GM19023 (cell line): ENCODE data around the gene GPR183.
"Not testable (repeated sequence)": the region's sequence is repeated elsewhere in the genome, so short reads cannot be mapped to it uniquely, and the experiment has no call there.

ENCODE experiments used
- ATAC-seq: cut with Tn5 transposase; IDR thresholded peaks from one replicate; pipeline ENCODE4 v1.9.1; 2021; ENCODE audit warnings: mild to moderate bottlenecking, moderate library complexity; ENCODE audit not compliant: unreplicated experiment

Gene GPR183

DNA sequence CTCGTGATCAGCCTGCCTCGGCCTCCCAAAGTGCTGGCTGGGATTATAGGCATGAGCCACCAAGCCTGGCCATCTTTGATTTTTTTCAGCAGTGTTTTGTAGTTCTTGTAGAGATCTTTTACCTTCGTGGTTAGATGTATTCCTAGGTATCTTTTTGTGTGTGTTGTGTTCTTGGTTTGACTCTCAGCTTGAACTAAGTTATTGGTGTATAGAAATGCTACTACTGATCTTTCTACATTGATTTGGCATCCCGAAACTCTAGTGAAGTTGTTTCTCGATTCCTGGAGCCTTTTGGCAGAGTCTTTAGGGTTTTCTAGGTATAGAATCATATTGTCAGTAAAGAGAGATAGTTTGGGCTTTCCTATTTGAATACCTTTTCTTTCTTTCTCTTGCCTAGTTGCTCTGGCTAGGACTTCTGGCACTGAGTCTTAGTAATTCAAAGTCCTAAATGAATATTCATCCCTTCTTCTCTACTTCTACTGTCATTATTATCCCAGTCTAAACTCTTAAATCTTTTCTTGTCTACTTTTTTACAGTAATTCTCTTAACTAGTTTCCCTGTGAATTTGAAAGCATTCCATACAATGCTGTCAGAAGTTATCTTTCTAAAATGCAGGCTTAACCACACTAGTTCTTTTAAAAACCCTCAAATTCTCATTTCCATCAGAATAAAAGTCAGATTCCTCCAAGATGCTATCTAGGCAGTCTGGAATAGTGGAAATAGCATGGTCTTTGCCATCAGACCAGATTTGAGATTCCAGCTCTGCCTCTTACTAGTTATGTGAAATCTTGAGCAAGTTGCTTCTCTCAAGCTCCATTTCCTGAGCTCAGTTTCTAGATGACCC is 56.0 kb downstream of the GPR183 start:
- no peak for ATAC-seq

DNA sequence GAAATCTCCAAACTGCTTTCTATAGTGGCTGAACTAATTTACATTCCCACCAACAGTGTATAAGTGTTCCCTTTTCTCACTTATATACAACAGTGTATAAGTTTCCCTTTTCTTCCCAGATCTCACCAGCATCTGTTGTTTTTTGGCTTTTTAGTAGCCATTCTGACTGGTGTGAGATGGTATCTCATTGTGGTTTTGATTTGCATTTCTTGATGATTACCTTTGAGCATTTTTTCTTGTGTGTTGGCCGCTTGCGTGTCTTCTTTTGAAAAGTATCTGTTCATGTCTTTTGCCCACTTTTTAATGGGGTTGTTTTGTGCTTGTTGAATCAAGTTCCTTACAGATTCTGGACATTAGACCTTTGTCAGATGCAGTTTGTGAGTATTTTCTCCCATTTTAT is 57.6 kb downstream of the GPR183 start:
- not testable (repeated sequence) for ATAC-seq

DNA sequence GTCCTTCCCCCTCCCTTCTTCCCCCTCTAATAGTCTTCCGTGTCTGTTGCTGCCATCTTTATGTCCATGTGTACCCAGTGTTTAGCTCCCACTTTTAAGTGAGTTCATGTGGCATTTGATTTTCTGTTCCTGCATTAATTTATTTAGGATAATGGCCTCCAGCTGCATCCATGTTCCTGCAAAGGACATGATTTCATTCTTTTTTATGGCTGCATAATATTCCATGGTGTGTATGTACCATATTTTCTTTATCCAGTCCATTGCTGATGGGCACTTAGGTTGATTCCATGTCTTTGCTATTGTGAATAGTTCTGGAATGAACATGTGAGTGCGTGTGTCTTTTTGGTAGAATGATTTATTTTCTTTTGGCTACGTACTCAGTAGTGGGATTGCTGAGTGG is 58.0 kb downstream of the GPR183 start:
- ATAC-seq = not testable (repeated sequence)

DNA sequence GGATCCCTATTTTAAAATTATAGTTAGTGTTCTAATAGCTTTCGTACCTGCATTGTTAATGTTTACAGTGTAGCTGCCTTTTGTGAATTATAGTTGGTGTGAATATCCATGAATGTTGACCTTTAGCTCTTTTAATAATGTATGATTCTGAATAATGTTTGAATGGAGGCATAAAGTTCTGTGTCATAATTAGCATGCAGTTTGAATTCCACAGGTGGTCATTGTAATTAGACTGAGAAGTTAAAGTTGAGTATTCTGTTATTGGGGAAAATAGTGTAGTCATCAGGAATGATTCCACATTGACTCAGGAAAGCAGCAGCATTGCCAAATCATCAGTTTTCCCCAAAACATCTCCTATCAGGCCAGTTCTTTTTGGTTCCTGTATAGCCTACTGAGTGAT is 61.1 kb downstream of the GPR183 start:
- no peak for ATAC-seq
